HepG2 (cell line): ENCODE data around the gene IFI27. TPM values are rescaled to one million over a fixed set of nuclear protein-coding genes. Genes with fewer than 3 reads are reported as not detected.

Experiments used
- ATAC-seq: fragments of 200-7000 bp; cut with Tn5 transposase; 3 replicates; pipeline ENCODE4 v1.9.1; 2020; ENCODE audit warnings: mild to moderate bottlenecking, moderate library complexity
- BruUV-seq: library from RNA; stranded (reverse); fragments of 400-500 nt; replicated peaks from 2 replicates; lab custom pipeline; 2021; lab: Mats Ljungman, UMichigan
- CTCF ChIA-PET: fragments of 300-600 bp; formaldehyde crosslinking; extraction: SDS; loops from one replicate; lab custom pipeline; 2021; ENCODE audit warnings: low total read pairs, inconsistent platforms, low intra/inter-chr PET ratio; lab: Yijun Ruan, JAX
- POLR2A ChIA-PET: fragments of 350-600 bp; sonication (Branson Sonifier 250); formaldehyde crosslinking; loops from one replicate; lab custom pipeline; 2020; ENCODE audit warnings: antibody characterized with exemption, inconsistent platforms; lab: Yijun Ruan, JAX
- DNase-seq: peaks from one replicate; pipeline ENCODE4 v3.0.0-alpha.2; 2015; ENCODE audit warnings: low spot score
- FAIRE-seq: peaks from 3 replicates; lab custom pipeline; 2011; peaks lifted over from hg19 to GRCh38; lab: Jason Lieb, UNC
- H2AFZ ChIP-seq: one replicate; pipeline ENCODE4 v1.6.1; 2011; ENCODE audit warnings: low read length, inconsistent platforms
- H3K27ac ChIP-seq: fragments of 300-600 bp; 3 replicates; pipeline ENCODE4 v1.8.0; 2011; ENCODE audit warnings: mixed run types, mild to moderate bottlenecking, mixed read lengths, low read length, inconsistent platforms; ENCODE audit not compliant: insufficient read depth; ENCODE audit errors: extremely low read length
- H3K27me3 ChIP-seq, 2 experiments: fragments of 200-600 bp in 1 of 2; 2 replicates in 1 of 2; 3 replicates in 1 of 2; pipeline versions ENCODE4 v1.6.0 to v1.8.0; 2011; ENCODE audit warnings: low read length in 2 of 2, mild to moderate bottlenecking in 2 of 2, moderate library complexity in 2 of 2, inconsistent platforms in 1 of 2; ENCODE audit not compliant: insufficient read depth in 2 of 2, control insufficient read depth in 1 of 2
- H3K36me3 ChIP-seq, 2 experiments: fragments of 200-600 bp in 1 of 2; replicated peaks in 1 of 2; 2 replicates in 1 of 2; 3 replicates in 1 of 2; pipeline versions ENCODE4 v1.5.1 to v1.8.0; 2011; ENCODE audit warnings: low read length in 2 of 2, inconsistent platforms in 1 of 2; ENCODE audit not compliant: insufficient read depth in 2 of 2, control insufficient read depth in 1 of 2
- H3K4me1 ChIP-seq: 2 replicates; pipeline ENCODE4 v1.5.1; 2012; ENCODE audit warnings: low read length, inconsistent platforms; ENCODE audit not compliant: insufficient read depth
- H3K4me2 ChIP-seq: 2 replicates; pipeline ENCODE4 v1.6.0; 2011; ENCODE audit warnings: low read depth, low read length, inconsistent platforms
- H3K4me3 ChIP-seq, 3 experiments: fragments of 200-600 bp in 1 of 3; sonication (generic), shearing (Covaris generic) in 1 of 3; replicated peaks in 1 of 3; 2 replicates each; pipeline ENCODE4 v1.5.1; 2011 to 2016; ENCODE audit warnings: low read length in 3 of 3, inconsistent platforms in 2 of 3, low read depth in 2 of 3, mild to moderate bottlenecking in 2 of 3, control low read depth in 1 of 3, mixed read lengths in 1 of 3; ENCODE audit not compliant: insufficient read depth in 1 of 3
- H3K79me2 ChIP-seq: one replicate; pipeline ENCODE4 v1.6.1; 2011; ENCODE audit warnings: low read length, inconsistent platforms; ENCODE audit not compliant: insufficient read depth
- H3K9ac ChIP-seq: 2 replicates; pipeline ENCODE4 v1.6.0; 2011; ENCODE audit warnings: mild to moderate bottlenecking, low read depth, low read length, inconsistent platforms; ENCODE audit not compliant: insufficient read depth
- H3K9me3 ChIP-seq: 2 replicates; pipeline ENCODE4 v1.5.1; 2012; ENCODE audit warnings: mild to moderate bottlenecking, low read length
- H4K20me1 ChIP-seq: 2 replicates; pipeline ENCODE4 v1.6.0; 2011; ENCODE audit warnings: inconsistent platforms, mild to moderate bottlenecking, low read length, moderate library complexity; ENCODE audit not compliant: insufficient read depth
- AGO1 ChIP-seq: fragments of 200-400 bp; formaldehyde crosslinking; IDR thresholded peaks from 2 replicates; pipeline ENCODE4 v1.6.1; 2017; ENCODE audit warnings: mild to moderate bottlenecking, low read depth, low read length, moderate library complexity; ENCODE audit not compliant: poor library complexity, severe bottlenecking
- ARNT ChIP-seq: fragments of 450-650 bp; IDR thresholded peaks from 2 replicates; pipeline ENCODE4 v1.6.1; 2017
- EZH2 ChIP-seq: conservative IDR thresholded peaks from 2 replicates; pipeline ENCODE4 v1.6.1; 2012; ENCODE audit warnings: mild to moderate bottlenecking, low read depth, low read length, moderate library complexity
- FOXJ3 ChIP-seq: sonication (generic); formaldehyde crosslinking; IDR thresholded peaks from 2 replicates; pipeline ENCODE4 v1.4.0; 2020; ENCODE audit warnings: missing genetic modification reagents, mild to moderate bottlenecking, borderline replicate concordance
- HNF1B ChIP-seq: sonication (generic); formaldehyde crosslinking; IDR thresholded peaks from 2 replicates; pipeline ENCODE4 v1.5.1; 2020; ENCODE audit warnings: mild to moderate bottlenecking, moderate library complexity, missing genetic modification reagents
- MIER3 ChIP-seq: IDR thresholded peaks from 2 replicates; pipeline ENCODE4 v1.6.1; 2016; ENCODE audit warnings: missing compliant biosample characterization, borderline replicate concordance
- RARG ChIP-seq: sonication (generic); formaldehyde crosslinking; IDR thresholded peaks from 2 replicates; pipeline ENCODE4 v1.4.0; 2020; ENCODE audit warnings: low read depth, mild to moderate bottlenecking, missing genetic modification reagents
- TARDBP ChIP-seq: sonication (generic); formaldehyde crosslinking; IDR thresholded peaks from 2 replicates; pipeline ENCODE4 v1.8.0; 2022; ENCODE audit warnings: mild to moderate bottlenecking, missing genetic modification reagents
- THAP8 ChIP-seq: sonication (generic); formaldehyde crosslinking; IDR thresholded peaks from 2 replicates; pipeline ENCODE4 v1.5.1; 2020; ENCODE audit warnings: missing genetic modification reagents, mild to moderate bottlenecking, borderline replicate concordance
- ZFP62 ChIP-seq: sonication (generic); formaldehyde crosslinking; IDR thresholded peaks from 2 replicates; pipeline ENCODE4 v1.4.0; 2020; ENCODE audit warnings: missing genetic modification reagents
- ZNF260 ChIP-seq: sonication (generic); formaldehyde crosslinking; IDR thresholded peaks from 2 replicates; pipeline ENCODE4 v1.4.0; 2020; ENCODE audit warnings: missing genetic modification reagents, low read depth, mild to moderate bottlenecking, borderline replicate concordance
- ZNF331 ChIP-seq: sonication (generic); formaldehyde crosslinking; IDR thresholded peaks from 2 replicates; pipeline ENCODE4 v1.4.0; 2020; ENCODE audit warnings: missing genetic modification reagents
- ZNF362 ChIP-seq: sonication (generic); formaldehyde crosslinking; IDR thresholded peaks from 2 replicates; pipeline ENCODE4 v1.4.0; 2020; ENCODE audit warnings: missing genetic modification reagents, mild to moderate bottlenecking, borderline replicate concordance
- ZNF501 ChIP-seq: sonication (generic); formaldehyde crosslinking; IDR thresholded peaks from 2 replicates; pipeline ENCODE4 v1.5.1; 2020; ENCODE audit warnings: mild to moderate bottlenecking, moderate library complexity, missing genetic modification reagents
- ZNF563 ChIP-seq: sonication (generic); formaldehyde crosslinking; IDR thresholded peaks from 2 replicates; pipeline ENCODE4 v1.8.0; 2022; ENCODE audit warnings: mild to moderate bottlenecking, moderate library complexity, missing genetic modification reagents
- ZNF589 ChIP-seq: sonication (generic); formaldehyde crosslinking; conservative IDR thresholded peaks from 2 replicates; pipeline ENCODE4 v1.8.0; 2022; ENCODE audit warnings: mild to moderate bottlenecking, moderate library complexity, missing genetic modification reagents
- ZNF644 ChIP-seq: IDR thresholded peaks from 2 replicates; pipeline ENCODE4 v1.6.1; 2016; ENCODE audit warnings: low read depth
- ZNF761 ChIP-seq: sonication (generic); formaldehyde crosslinking; conservative IDR thresholded peaks from 2 replicates; pipeline ENCODE4 v1.4.0; 2020; ENCODE audit warnings: mild to moderate bottlenecking, missing genetic modification reagents
- WGBS: methylation state at CpG from one replicate; pipeline ENCODE4 v1.1.6; 2017; ENCODE audit warnings: low lambda C conversion rate; 5-methylcytosine and 5-hydroxymethylcytosine counted together
- in situ Hi-C: cut with HindIII; loops from 2 replicates; pipeline ENCODE4 v1.10.0; 2017; ENCODE audit warnings: low pct_unique_long_range_greater_than_20kb; ENCODE audit not compliant: extremely low pct_ligation_motif_present
- intact Hi-C: fragments of 100-400 bp; cut with micrococcal nuclease; formaldehyde crosslinking; loops from one replicate; pipeline ENCODE4 v1.10.0; 2022; ENCODE audit not compliant: unreplicated experiment
- polyA plus RNA-seq, 8 experiments: library from polyadenylated mRNA; depleted of rRNA in 3 of 8; stranded (reverse) in 7 of 8; unstranded in 1 of 8; fragments of >200 nt; fragmentation: Illumina TruSeq in 4 of 8; extraction: Trizol in 4 of 8; gene quantifications; 2 replicates each; pipeline versions ENCODE4 v1.2.1 to v1.2.3, GENCODE V29; 2011 to 2016; ENCODE audit warnings: low read depth in 4 of 8, missing spikeins in 1 of 8, mixed read lengths in 1 of 8; ENCODE audit not compliant: insufficient read depth in 1 of 8
- total RNA-seq, 5 experiments: library from RNA; depleted of rRNA; stranded (reverse); fragments of >200 nt; fragmentation: Illumina TruSeq; extraction: Trizol; gene quantifications; 2 replicates each; pipeline ENCODE4 v1.2.3, GENCODE V29; 2016; ENCODE audit warnings: low read depth in 1 of 5

Gene IFI27
- total and polyA plus RNA-seq, 2 of the 13 experiments (the other 11 are each of a cell fraction or from before 2014, with no cell fraction given): 1.2 to 1.7 TPM

- Histone ChIP-seq H3K9ac (no peak overlapping the region), H3K36me3 (no peaks in the 10 kb centered on the region), H2AFZ (no peak overlapping the region), H3K9me3 (no peaks in the 10 kb centered on the region), H3K27me3 (peaks cover 2 to 34% of the 10 kb centered on the region in 2 experiments; a peak in 2 of 5 replicates), H4K20me1 (no peaks in the 10 kb centered on the region), H3K4me3 (no peak overlapping the region), H3K79me2 (no peaks in the 10 kb centered on the region), H3K4me1 (peaks cover 36% of the 10 kb centered on the region), H3K4me2 (no peak overlapping the region), H3K27ac (no peak overlapping the region)
- DNase-seq: no peak
- in situ Hi-C loops (no loop called here), intact Hi-C loops (no loop called here)
- no peak for FAIRE-seq
- TF ChIP-seq ZNF331 (CRISPR knock-in tag) (no peak), ZNF260 (CRISPR knock-in tag) (no peak), EZH2 (no peak), ZNF362 (no peak), ZNF761 (CRISPR knock-in tag) (no peak), ZFP62 (CRISPR knock-in tag) (no peak), ARNT (no peak)
- 77% methylated on average over 8 of the region's 10 CpGs for WGBS
- CTCF ChIA-PET: no interaction called here
- no peak for ATAC-seq
- POLR2A ChIA-PET: no interaction called here
- BruUV-seq: no TSS peak
These were observed 6.2 kb downstream of the IFI27 start for GRCh38 chr14:94116701-94117100.

GRCh38 chr14:94117856-94118255, 7.3 kb downstream of the IFI27 start:
- no peaks in the 10 kb centered on the region for H3K9me3 ChIP-seq
- H4K20me1 ChIP-seq: no peaks in the 10 kb centered on the region
- POLR2A ChIA-PET: no interaction called here
- WGBS: 28% methylated on average over 9 of the region's 9 CpGs
- intact Hi-C loops: no loop called here
- H3K4me2 ChIP-seq: no peak overlapping the region
- no peak overlapping the region for H3K27ac ChIP-seq
- ATAC-seq (no peak), FAIRE-seq (no peak), DNase-seq (no peak)
- no peaks in the 10 kb centered on the region for H3K79me2 ChIP-seq
- BruUV-seq: no TSS peak
- H3K27me3 ChIP-seq: peaks cover 2 to 32% of the 10 kb centered on the region in 2 experiments; a peak in 2 of 5 replicates
- peaks cover 25% of the 10 kb centered on the region for H3K4me1 ChIP-seq
- CTCF ChIA-PET: no interaction called here
- in situ Hi-C loops: no loop called here
- no peak overlapping the region for H2AFZ ChIP-seq
- H3K36me3 ChIP-seq: no peaks in the 10 kb centered on the region
- no peak overlapping the region for H3K9ac ChIP-seq
- H3K4me3 ChIP-seq: no peak overlapping the region
- TF ChIP-seq HNF1B (CRISPR knock-in tag) (no peak), RARG (no peak), TARDBP (CRISPR knock-in tag) (no peak), ZNF563 (CRISPR knock-in tag) (no peak), ZNF501 (no peak), THAP8 (CRISPR knock-in tag) (no peak), ZNF589 (CRISPR knock-in tag) (no peak), MIER3 (CRISPR knock-in tag) (no peak), ZNF644 (no peak), AGO1 (no peak), FOXJ3 (CRISPR knock-in tag) (no peak)
